GM21390 (cell line): ENCODE data around the gene RBPJL.

Source experiments
- ATAC-seq: cut with Tn5 transposase; IDR thresholded peaks from one replicate; pipeline ENCODE4 v1.9.1; 2021; ENCODE audit not compliant: unreplicated experiment

The RBPJL gene, protein sequence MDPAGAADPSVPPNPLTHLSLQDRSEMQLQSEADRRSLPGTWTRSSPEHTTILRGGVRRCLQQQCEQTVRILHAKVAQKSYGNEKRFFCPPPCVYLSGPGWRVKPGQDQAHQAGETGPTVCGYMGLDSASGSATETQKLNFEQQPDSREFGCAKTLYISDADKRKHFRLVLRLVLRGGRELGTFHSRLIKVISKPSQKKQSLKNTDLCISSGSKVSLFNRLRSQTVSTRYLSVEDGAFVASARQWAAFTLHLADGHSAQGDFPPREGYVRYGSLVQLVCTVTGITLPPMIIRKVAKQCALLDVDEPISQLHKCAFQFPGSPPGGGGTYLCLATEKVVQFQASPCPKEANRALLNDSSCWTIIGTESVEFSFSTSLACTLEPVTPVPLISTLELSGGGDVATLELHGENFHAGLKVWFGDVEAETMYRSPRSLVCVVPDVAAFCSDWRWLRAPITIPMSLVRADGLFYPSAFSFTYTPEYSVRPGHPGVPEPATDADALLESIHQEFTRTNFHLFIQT

DNA sequence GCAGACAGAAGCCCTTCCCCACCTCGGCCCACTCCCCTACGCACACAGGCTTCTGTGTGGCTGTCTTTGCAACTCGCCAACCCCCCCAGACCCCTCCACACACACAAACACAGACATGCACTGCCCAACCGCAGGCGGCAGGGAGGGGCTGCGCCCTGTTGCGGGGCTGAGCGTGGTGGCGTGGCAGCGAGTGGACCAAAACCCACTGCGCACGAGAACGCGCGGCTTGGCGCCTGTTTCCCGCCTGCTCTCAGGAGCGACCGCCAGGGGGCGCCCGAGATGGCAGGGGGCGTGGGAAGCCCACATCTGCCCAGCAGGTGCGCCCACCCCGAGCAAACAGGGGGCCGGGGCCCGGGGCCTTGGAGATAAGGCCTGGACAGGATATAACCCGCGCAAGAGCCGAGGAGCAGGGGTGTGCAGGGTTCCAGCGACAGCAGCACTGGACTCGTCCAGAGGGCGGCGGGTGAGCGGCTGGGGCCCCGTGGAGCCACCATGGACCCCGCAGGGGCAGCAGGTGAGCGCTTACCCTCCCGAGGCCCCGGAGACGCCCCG is at the start of gene RBPJL:
Gene RBPJL, plus strand, starts transcription at position 410 of the 552 bp plus-strand sequence. Its CDS starts 83 bp downstream, at position 493.
- ATAC-seq: no peak

DNA sequence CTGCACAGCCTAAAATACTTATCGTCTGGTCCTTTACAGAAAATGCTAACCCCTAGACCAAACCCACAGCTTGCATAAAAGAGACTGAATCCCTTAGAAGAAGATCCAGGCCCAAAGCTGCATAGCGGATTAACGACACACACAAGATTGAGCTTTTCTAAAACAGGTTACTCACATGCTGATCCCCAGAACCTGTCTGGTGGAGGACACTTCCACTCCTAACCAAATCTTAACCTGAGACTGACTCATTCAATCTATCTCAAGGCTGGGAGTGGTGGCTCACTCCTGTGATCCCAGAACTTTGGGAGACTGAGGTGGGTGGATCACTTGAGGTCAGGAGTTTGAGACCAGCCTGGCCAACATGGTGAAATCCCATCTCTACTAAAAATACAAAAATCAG is 49.5 kb upstream of the RBPJL start:
- no peak for ATAC-seq

DNA sequence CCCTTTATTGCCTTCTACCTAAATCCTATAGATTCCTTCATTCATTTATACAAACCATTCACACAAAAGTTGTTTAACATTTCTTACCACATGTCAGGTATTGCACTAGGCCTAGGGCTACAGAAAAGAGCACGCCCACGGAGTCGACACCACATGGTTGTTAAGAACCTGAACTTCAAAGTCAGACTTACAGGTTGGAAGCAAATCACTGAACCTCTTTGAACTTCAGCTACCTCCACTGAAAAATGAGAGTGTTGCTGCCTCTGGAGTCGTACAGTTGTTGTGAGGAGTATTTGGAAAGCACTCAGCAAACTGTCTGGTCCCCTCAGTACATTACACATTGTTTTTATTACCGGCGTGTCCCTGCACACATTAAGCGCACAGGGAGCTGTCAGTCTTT is 48.9 kb upstream of the RBPJL start:
- ATAC-seq: no peak

DNA sequence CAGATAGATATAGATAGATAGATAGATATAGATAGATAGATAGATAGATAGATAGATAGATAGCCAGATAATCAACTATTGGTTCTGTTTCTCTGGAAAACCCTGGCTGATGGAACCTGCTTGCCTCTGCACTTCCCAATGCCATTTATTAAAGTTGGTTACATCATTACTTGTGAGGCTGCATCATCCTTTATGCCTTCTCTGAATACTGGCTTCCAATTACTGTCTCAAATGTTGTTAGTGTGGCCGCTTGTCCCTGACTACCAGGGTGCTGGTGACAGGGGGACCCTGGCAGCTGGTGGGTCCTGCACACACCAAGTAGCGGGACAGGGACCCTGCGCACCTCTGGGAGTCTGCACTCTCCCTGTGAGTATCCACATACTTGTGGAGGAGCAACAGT is 48.4 kb upstream of the RBPJL start:
- no peak for ATAC-seq

DNA sequence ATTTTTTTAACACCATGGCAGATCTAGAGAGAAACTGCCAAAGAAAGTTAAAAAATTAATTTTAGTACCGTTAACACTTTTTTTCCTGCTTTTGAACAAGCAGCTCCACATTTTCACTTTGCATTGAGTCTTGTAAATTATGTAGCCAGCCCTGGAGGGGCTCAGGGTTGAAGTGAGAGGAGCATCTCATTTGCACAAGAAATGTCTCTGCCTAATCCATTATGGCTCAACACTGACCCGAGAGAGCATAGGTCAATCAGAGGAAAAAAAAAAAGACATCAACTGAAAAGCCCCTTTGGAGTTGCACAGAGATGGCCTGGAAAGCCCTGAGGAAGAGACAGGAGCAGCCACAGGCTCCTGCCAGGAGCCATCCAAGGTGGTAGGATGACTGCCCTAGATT is 48.0 kb upstream of the RBPJL start:
- ATAC-seq: no peak

DNA sequence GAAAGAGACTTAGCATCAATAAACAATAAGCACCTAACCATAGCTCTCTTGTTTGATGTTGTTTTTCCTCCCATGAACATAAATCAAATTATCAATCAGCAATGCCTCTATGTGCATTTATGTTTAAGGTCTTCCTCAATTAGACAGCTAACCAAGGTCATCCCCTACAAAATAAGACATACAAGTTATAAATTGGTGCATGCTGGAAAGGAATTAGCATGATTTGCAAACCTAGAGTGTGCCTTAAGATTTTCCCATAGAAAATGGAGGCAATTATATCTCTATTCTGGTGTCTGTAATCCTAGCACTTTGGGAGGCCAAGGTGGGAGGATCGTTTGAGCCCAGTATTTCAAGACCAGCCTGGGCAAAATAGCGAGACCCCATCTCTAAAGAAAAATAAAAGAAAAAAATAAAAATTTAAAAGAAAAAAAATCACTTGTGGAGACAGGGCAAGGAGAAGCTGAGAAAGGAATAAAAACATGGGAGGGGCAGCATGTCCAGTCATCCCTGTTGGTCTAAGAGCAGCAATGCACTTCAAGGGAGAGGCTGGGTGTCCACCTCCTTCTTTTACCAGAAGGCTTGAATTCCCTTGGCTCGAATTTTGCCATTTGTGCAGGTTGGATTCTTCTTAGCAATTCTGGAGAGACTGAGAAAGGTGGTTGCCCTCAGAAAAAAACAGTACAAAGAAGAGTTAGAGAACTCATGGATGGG is 42.9 kb upstream of the RBPJL start:
- ATAC-seq: no peak

DNA sequence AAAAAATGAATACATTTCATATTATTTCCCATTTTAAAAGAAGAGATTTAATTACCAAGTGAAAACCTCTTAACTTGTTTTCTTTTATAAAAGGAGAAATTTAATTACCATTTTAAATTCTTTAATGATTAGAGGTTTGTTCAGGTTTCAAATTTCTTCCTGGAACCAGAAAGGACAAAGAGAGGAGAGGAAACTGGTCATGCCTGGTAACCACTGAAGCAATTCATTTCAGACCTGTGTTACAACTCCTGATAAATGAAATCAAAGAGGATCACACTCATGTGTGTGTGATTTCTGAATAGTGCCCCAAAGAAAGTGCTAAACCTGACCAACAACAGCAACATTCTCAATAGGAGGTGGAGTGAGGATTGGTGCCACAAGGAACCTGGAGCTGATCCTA is 39.7 kb upstream of the RBPJL start:
- no peak for ATAC-seq

DNA sequence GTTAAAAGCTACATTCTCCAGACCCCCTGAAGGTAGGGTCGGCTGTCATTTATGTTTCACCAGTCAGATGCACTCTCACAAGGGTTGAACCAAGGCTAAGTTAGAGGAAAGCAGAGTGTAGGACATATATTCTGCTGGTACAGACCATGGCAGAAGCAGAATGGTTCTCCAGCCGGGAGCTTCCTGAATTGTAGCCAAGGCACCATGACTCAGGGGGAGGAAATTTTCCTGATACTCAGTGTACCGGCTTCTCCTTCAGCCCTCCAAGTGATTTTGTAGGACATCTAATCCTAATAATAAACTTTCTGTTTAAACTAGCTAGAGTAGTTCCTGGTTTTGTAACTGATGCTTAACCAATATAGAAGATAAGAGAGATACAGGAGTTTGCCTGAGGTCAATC is 38.1 kb upstream of the RBPJL start:
- no peak for ATAC-seq

DNA sequence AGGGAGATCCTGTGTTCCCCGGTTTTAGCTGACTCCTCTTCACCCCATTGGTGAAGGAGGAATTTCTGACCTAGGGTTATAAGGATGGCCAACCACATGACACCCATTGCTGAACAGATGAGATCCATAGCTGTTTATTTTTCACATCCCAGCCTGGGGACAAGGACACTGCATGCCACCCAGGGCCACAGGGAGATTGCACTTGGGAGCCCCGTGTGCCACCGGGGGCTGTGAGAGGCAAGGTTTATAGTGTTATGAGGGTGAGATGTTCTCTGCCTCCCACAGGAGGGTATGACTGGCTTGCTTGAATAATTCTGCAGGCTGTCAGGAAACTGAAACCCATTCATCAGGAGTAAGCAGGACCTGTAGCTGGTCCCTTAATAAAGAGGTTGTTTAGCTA is 37.6 kb upstream of the RBPJL start:
- no peak for ATAC-seq

DNA sequence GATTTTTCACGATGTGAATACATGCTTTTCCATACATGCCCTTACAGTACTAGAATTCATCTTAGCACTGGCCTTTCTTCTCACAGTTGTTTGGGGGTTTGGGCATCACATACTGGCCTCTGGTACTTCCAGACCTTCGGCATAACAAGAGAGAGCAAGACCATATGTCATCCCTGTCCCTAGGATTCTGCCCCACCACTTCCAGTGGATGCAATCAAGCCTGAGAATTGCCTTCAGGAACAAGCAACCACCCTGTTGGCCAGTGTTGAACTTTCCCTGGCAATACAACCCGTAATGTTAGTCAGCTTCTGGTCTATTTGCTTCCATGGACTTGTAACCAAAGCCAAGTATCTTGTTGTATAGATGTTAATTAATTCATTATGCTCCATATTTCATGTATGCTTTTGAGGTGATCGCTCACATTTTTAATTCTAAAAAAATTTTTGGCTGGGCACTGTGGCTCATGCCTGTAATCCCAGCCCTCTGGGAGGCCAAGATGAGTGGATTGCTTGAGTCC is 36.8 kb upstream of the RBPJL start:
- ATAC-seq: no peak

DNA sequence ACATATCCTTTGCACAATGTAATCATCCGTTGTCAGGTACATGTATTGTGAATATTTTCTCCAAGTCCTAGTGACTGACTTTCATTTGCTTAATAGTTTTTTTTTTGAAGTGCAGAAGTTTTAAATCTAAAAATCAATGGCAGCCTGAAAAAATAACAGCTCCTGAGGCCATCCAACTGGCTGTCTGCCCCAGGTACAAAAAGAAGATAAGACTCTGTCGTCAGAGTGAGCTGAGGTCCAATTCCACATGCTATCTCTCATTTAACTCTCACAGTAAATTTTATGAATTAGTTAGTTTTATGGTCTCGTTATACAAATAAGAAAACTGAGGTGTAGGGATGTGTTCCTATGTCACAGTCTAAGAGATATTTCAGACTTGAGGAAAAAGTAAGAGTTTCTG is 31.3 kb upstream of the RBPJL start:
- no peak for ATAC-seq

DNA sequence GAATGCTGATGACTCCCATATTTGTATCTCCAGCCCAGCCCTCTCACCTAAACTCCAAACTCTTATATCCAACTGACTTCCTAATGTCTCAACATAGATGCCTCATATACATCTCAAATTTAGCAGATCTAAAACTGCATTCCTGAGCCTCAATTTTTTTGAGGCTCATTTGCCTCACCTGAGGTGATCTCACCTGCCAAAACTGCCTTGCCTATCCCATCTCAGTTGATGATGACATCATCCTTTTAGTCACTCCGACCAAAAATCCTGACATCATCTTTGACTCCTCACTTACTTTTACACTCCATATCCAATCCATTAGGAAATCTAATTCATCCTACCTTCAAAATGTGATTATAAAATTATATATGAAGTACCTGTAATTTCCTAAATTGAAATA is 26.6 kb upstream of the RBPJL start:
- no peak for ATAC-seq

DNA sequence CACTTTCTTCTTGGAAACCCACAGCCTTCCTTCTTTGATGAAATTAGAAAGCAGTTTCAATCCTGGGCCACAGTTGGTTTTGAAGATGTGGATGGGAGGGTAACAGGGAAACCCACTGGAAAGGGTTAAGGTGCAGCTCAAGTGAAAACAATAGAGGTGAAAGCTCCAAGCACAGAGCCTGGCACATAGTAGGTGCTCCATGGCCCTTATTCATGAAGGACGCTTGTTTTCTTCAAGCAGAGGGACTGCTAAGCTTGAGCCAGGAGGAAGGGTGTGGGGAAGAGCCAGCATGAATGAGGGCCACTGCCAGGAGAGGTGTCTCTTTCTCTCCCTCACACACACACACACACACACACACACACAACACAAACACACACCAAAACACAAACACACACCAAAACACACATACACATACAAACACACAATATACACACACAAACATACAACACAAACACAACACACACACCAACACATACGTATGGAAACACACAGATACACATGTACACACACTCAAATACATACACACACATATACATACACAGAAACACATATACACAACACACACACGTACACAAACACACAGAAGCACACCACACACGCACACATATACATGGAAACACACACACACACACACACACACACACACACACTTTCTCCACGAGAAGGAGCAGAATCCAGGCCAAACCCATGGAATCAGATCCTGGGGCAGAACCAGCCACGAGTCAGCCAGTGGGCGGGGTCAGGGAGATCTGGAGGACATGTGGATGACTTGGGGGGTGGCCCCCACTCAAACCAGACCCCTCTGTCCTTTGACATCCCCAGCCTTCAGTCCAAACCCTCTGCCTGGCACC is 23.7 kb upstream of the RBPJL start:
- no peak for ATAC-seq

DNA sequence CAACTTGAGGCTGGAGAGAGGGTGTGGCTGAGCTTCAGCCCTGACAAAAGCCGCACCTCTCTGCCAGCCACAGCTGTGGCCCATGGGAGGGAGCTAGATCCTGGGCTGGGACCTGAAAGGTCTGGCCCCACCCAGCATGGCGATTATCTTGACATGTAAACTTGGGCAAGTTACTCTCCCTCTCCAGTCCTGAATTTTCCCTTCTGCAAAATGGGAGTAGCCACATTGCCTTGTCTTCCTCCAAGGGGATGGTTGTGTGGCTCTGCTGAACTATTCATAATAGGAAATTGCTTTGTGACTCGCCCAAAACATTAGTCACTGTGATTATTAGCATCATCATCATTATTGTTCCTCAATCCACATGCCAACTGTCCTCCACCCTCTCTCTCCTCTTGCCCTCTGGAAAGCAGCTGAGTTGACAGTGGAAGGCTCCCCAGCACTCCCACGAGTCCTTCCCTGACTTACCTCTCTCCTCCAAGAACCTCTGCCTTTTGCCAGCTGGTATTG is 23.0 kb upstream of the RBPJL start:
- ATAC-seq: no peak

DNA sequence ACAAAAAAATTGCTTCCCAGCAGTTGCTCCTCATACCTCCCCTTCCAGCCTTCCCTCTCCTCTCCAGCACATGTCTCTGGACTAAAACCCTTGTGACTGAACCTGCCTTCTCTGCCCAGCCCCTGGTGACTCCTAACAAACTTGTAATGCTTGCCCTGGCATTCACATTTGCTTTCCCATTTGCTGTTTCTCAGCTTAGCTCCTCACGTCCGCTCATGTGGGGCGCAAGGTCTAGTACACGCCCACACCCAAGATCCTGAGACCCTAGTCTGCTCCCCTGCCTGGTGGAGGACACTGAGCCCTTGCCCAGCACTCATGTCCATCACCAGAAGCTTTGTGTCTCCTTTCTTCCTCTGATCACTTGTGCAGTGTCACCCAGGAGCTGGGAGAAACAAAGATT is 18.3 kb upstream of the RBPJL start:
- ATAC-seq: no peak

DNA sequence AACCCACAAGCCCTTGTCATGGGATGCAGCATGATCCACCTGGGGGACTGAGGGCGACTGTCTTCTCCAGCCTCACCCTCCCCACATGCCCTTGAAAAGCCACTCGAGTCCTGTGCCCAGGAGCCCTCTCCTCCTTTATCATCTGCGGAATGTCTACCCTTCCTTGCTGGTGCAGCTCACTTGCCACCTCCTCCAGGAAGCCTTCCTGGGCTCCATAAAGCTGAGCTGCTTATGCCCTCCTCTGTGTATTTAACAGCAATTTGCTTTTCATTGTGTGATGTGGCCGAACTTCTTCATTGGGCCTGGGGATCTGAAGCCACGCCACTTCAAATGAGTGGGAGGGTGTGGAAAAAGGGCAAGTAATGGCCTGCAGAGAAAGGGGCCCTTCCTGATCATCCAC is 17.8 kb upstream of the RBPJL start:
- no peak for ATAC-seq

DNA sequence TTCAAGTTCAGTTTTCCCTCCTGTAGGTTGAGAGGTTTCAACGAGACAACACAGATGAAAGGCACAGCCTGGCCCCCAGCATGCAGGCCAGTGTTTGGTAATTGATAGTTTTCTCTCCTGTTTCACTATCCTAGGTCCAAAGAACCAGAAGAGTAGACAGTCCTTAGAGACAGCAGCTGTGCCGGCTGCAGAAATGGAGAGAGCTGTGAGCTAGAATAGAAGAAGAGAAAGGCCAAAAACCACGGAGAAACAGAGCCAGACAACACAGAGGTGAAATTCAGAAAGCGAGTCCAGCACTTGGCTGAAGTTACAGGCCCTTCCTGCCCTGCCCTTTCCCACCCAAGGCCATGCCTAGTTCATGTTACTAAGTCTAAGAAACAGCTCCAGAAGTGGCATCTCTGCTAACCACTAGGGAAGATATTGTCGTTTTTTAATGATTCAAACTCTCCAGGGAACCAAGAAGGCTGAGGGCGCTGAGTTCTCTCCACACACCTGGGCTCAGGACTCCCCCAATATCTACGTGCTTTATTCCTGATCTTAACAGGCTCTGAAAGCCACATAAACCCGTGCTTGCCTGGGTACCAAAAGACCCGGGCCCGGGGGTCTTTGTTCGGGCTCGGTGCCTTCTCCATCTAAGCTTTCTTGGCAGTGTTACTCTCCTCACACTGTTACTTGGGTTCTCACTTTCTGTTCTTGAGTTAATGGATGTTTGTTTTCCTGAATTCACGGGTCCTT is 16.5 kb upstream of the RBPJL start:
- ATAC-seq: no peak

DNA sequence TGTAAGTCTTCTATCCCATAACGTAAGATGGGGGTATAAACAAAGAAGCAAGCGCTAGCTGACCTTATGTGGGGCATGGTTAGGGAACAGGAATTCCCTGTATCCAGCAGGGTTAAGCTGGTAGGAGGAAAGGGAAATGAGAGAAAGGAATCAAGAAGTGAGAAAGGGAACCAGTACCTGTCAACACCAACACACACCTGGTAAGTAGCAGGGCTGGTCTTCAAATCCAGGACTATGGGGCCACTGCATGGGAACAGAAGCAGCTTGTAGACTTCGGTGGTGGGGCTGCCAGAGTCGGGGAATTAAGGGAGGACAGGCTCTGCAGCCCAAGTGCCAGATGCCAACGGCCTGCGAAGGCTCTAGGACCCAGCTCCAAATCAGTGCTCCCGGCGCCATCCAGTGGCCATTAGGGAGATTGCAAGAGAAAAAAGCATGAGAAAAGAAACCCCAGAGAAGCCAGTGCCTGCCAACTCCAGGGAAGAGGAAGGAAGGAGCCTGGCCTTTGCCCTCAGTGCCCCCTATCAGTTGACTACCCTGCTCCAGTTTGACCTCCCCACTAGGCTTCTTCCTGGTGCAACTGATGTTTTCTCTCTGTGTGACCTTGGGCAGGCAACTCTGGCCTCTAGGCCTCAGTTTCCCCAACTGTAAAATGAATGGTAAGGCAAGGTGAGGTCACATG is 15.8 kb upstream of the RBPJL start:
- no peak for ATAC-seq

DNA sequence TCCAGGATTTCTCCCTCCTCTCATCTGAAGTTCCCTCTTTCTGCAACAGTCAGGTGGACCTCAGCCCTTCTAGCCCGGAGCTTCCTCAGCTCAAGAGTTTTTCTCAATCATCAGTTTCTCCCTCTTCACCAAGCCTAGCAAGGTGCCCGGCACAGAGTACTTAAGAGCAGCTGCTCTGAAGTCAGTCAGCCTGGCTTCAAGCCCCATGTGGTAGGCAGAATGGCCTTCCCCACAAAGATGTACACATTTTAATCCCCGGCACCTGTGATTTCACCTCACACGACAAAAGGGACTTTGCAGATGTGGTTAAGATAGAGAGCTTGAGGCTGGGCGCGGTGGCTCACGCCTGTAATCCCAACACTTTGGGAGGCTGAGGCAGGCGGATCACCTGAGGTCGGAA is 15.1 kb upstream of the RBPJL start:
- no peak for ATAC-seq
